GM21717 (cell line): ENCODE measurements around the gene OPN4.

Source experiments
- ATAC-seq: cut with Tn5 transposase; IDR thresholded peaks from one replicate; pipeline ENCODE4 v1.9.1; 2021; ENCODE audit warnings: mild to moderate bottlenecking, moderate library complexity; ENCODE audit not compliant: unreplicated experiment

Gene OPN4

DNA sequence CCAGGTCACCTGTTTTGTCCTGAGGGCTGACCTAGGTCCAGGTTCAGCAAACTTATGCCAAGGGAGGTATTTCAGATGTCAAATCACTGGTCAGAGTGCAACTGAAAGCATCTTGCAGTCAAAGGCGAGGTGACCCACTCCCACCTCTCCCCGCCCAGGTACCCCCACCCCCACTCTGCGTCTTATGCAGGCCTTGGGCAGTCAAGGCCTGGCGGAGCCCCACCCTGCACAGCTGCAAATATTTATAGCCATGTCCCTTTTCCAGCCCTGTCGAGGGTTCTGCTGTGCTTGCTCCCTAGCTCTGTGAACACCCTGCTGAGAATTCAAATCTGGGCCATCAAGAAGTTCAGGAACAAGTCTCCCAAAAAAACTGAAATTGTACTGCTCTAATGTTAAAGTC is 61.5 kb downstream of the OPN4 start:
- ATAC-seq, result no peak
